Tibial artery (tissue), 4 donors: ENCODE results near the gene PIGM.

Experiments used
- DNase-seq, 2 donors: peaks; one replicate each; pipeline ENCODE4 v3.0.0-alpha.2; 2019
- H3K27ac ChIP-seq, 2 donors: fragments of 200-600 bp; sonication (generic) in 1 of 2; 1 replicate in 1 of 2; 2 replicates in 1 of 2; pipeline ENCODE4 v1.5.1; 2018 to 2019; ENCODE audit warnings: mild to moderate bottlenecking in 1 of 2
- H3K27me3 ChIP-seq, 2 donors: fragments of 200-600 bp; sonication (generic) in 1 of 2; one replicate each; pipeline versions ENCODE4 v1.5.1 to v1.6.0; 2016 to 2019
- H3K36me3 ChIP-seq, 3 donors: fragments of 200-600 bp; sonication (generic) in 2 of 3; one replicate each; pipeline ENCODE4 v1.5.1; 2016 to 2019; ENCODE audit warnings: mild to moderate bottlenecking in 2 of 3
- H3K4me1 ChIP-seq, 4 donors: fragments of 200-600 bp; sonication (generic) in 2 of 4; 1 replicate in 3 of 4; 2 replicates in 1 of 4; pipeline ENCODE4 v1.5.1; 2016 to 2019
- H3K4me3 ChIP-seq, 2 donors: fragments of 200-600 bp; sonication (generic) in 1 of 2; 1 replicate in 1 of 2; 2 replicates in 1 of 2; pipeline ENCODE4 v1.5.1; 2018 to 2019; ENCODE audit warnings: mild to moderate bottlenecking in 2 of 2
- H3K9me3 ChIP-seq, 3 donors: fragments of 200-600 bp; sonication (generic) in 1 of 3; one replicate each; pipeline ENCODE4 v1.5.1; 2016 to 2019
- intact Hi-C: fragments of 100-400 bp; cut with DNase I; formaldehyde crosslinking; loops from one replicate; pipeline ENCODE4 v1.15.0; 2023; ENCODE audit warnings: low total_unique reads
- TF ChIP-seq, protein P1 (sequence below), 2 experiments: fragments of 200-600 bp in 1 of 2; fragments of 450-650 bp in 1 of 2; IDR thresholded peaks; one replicate each; pipeline ENCODE4 v1.5.1; 2017 to 2019; ENCODE audit warnings: antibody characterized with exemption in 2 of 2, mild to moderate bottlenecking in 1 of 2, moderate library complexity in 1 of 2

The PIGM gene

GRCh38 chr1:159991513-159991912 lies 40.3 kb downstream of the PIGM start:
- intact Hi-C loops = no loop called here
- Histone ChIP-seq H3K27me3 (peaks cover 0 to 7% of the 10 kb centered on the region in 2 donors), H3K4me1 (no peaks in the 10 kb centered on the region), H3K9me3 (no peaks in the 10 kb centered on the region), H3K36me3 (no peaks in the 10 kb centered on the region), H3K27ac (no peak overlapping the region), H3K4me3 (no peak overlapping the region)
- DNase-seq = no peak
- TF ChIP-seq, protein P1, sequence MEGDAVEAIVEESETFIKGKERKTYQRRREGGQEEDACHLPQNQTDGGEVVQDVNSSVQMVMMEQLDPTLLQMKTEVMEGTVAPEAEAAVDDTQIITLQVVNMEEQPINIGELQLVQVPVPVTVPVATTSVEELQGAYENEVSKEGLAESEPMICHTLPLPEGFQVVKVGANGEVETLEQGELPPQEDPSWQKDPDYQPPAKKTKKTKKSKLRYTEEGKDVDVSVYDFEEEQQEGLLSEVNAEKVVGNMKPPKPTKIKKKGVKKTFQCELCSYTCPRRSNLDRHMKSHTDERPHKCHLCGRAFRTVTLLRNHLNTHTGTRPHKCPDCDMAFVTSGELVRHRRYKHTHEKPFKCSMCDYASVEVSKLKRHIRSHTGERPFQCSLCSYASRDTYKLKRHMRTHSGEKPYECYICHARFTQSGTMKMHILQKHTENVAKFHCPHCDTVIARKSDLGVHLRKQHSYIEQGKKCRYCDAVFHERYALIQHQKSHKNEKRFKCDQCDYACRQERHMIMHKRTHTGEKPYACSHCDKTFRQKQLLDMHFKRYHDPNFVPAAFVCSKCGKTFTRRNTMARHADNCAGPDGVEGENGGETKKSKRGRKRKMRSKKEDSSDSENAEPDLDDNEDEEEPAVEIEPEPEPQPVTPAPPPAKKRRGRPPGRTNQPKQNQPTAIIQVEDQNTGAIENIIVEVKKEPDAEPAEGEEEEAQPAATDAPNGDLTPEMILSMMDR (IDR thresholded peaks at IDR 0.05) = no peak

- DNase-seq = no peak
- Histone ChIP-seq H3K4me1 (no peaks in the 10 kb centered on the region), H3K27me3 (peaks cover 0 to 7% of the 10 kb centered on the region in 2 donors), H3K9me3 (no peaks in the 10 kb centered on the region), H3K4me3 (no peak overlapping the region), H3K27ac (no peak overlapping the region), H3K36me3 (no peaks in the 10 kb centered on the region)
- TF ChIP-seq, protein P1 (IDR thresholded peaks at IDR 0.05) = no peak
- intact Hi-C loops = no loop called here
Measured at GRCh38 chr1:159990005-159990404, 41.8 kb downstream of the PIGM start.

GRCh38 chr1:159989581-159989980 lies 42.2 kb downstream of the PIGM start:
- TF ChIP-seq, protein P1 (IDR thresholded peaks at IDR 0.05) = no peak
- Histone ChIP-seq H3K4me3 (no peak overlapping the region), H3K36me3 (no peaks in the 10 kb centered on the region), H3K4me1 (no peaks in the 10 kb centered on the region), H3K9me3 (no peaks in the 10 kb centered on the region), H3K27ac (no peak overlapping the region), H3K27me3 (peaks cover 0 to 7% of the 10 kb centered on the region in 2 donors)
- intact Hi-C loops = no loop called here
- no peak for DNase-seq

- Histone ChIP-seq H3K36me3 (no peaks in the 10 kb centered on the region), H3K9me3 (no peaks in the 10 kb centered on the region), H3K27ac (no peak overlapping the region), H3K4me3 (no peak overlapping the region), H3K4me1 (no peaks in the 10 kb centered on the region), H3K27me3 (peaks cover 0 to 7% of the 10 kb centered on the region in 2 donors)
- no peak for DNase-seq
- intact Hi-C loops = no loop called here
- TF ChIP-seq, protein P1 (IDR thresholded peaks at IDR 0.05) = no peak
Measured at GRCh38 chr1:159988006-159988405, 43.8 kb downstream of the PIGM start.

DNA sequence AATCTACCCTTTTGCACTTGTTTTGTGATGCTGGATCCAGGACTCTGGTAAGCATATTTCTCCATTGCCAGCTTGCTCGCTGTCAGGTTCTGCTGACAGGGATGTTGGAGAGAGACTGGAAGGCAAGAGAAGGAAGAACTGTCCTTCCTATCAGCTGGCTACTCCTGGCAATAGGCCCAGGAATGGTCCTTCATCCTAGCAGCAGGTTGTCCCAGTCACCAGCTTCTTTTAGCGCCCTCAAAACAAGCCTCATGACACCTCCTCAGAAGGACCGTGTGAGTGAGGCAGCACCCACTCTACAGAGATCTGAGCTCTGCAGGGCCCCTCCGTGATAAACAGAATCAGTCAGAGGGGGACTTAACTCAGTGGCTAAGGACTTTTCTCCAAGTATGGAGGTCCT lies 44.6 kb downstream of the PIGM start:
- no peak for DNase-seq
- intact Hi-C loops = no loop called here
- no peak overlapping the region for H3K27ac ChIP-seq
- TF ChIP-seq, protein P1 (IDR thresholded peaks at IDR 0.05) = no peak
- H3K27me3 ChIP-seq = peaks cover 0 to 7% of the 10 kb centered on the region in 2 donors
- no peak overlapping the region for H3K4me3 ChIP-seq
- H3K4me1 ChIP-seq = no peaks in the 10 kb centered on the region
- H3K9me3 ChIP-seq = no peaks in the 10 kb centered on the region
- no peaks in the 10 kb centered on the region for H3K36me3 ChIP-seq

DNA sequence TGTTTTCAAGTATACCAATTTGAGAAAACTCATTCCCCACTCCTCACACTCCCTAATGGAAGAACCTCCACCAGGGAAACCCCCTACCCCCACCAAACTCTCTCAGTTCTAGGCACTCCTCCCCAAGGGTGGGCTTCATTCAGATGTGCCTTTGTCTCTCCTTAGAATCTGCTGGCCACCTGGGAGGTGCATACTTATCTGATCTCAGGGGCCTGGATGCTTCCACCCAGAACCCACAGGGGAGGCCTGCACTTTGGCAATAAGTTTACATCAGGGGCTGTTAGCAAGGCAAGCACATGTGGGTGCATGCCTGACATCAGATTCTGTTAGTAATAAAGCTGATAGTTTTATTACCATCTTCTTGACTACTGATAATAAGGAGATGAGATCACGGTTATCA lies 45.3 kb downstream of the PIGM start:
- no peak overlapping the region for H3K27ac ChIP-seq
- no peaks in the 10 kb centered on the region for H3K36me3 ChIP-seq
- TF ChIP-seq, protein P1 (IDR thresholded peaks at IDR 0.05) = no peak
- H3K9me3 ChIP-seq = no peaks in the 10 kb centered on the region
- H3K27me3 ChIP-seq = peaks cover 0 to 7% of the 10 kb centered on the region in 2 donors
- no peak for DNase-seq
- H3K4me3 ChIP-seq = no peak overlapping the region
- H3K4me1 ChIP-seq = no peaks in the 10 kb centered on the region
- intact Hi-C loops = no loop called here
